ENCODE data around the gene MMP20.

Gene MMP20

GRCh38 chr11:102580185-102580951, 44.8 kb downstream of the MMP20 start:
- H2AFZ ChIP-seq (ENCODE audit: low read depth), result no peak overlapping the region
- TF ChIP-seq CTCF (conservative IDR thresholded peaks at IDR 0.05; ENCODE audit: low read depth, low read length), result no peak

GRCh38 chr11:102577723-102578122, 47.4 kb downstream of the MMP20 start:
- H3K27me3 ChIP-seq (ENCODE audit: insufficient read depth, low read depth), result no peaks in the 10 kb centered on the region
- no peaks in the 10 kb centered on the region for H4K20me1 ChIP-seq (ENCODE audit: insufficient read depth)
- H3K9ac ChIP-seq, result no peak overlapping the region
- no peaks in the 10 kb centered on the region for H3K36me3 ChIP-seq (ENCODE audit: insufficient read depth)
- H3K4me2 ChIP-seq, result no peak overlapping the region
- H3K79me2 ChIP-seq (ENCODE audit: insufficient read depth, low read depth), result no peaks in the 10 kb centered on the region
- TF ChIP-seq CTCF (conservative IDR thresholded peaks at IDR 0.05; ENCODE audit: low read depth, low read length), result no peak
- no peak overlapping the region for H2AFZ ChIP-seq (ENCODE audit: low read depth)
- H3K4me1 ChIP-seq (ENCODE audit: low read depth, poor library complexity, severe bottlenecking), result no peaks in the 10 kb centered on the region
- no peak overlapping the region for H3K27ac ChIP-seq
- H3K4me3 ChIP-seq (IDR thresholded peaks at IDR 0.05; ENCODE audit: insufficient read depth, low read depth, low read length), result no peak overlapping the region

More at GRCh38 chr11:102580185-102580951, 44.8 kb downstream of the MMP20 start:
- no peaks in the 10 kb centered on the region for H3K4me1 ChIP-seq (ENCODE audit: low read depth, poor library complexity, severe bottlenecking)
- H3K27me3 ChIP-seq (ENCODE audit: insufficient read depth, low read depth), result no peaks in the 10 kb centered on the region
- no peak overlapping the region for H3K4me3 ChIP-seq (IDR thresholded peaks at IDR 0.05; ENCODE audit: insufficient read depth, low read depth, low read length)
- no peak overlapping the region for H3K9ac ChIP-seq
- no peaks in the 10 kb centered on the region for H4K20me1 ChIP-seq (ENCODE audit: insufficient read depth)
- no peaks in the 10 kb centered on the region for H3K36me3 ChIP-seq (ENCODE audit: insufficient read depth)
- no peak overlapping the region for H3K4me2 ChIP-seq
- no peak overlapping the region for H3K27ac ChIP-seq
- no peaks in the 10 kb centered on the region for H3K79me2 ChIP-seq (ENCODE audit: insufficient read depth, low read depth)

GRCh38 chr11:102577182-102577581, 48.0 kb downstream of the MMP20 start:
- Histone ChIP-seq H4K20me1 (ENCODE audit: insufficient read depth) (no peaks in the 10 kb centered on the region), H3K4me3 (IDR thresholded peaks at IDR 0.05; ENCODE audit: insufficient read depth, low read depth, low read length) (no peak overlapping the region), H3K27ac (no peak overlapping the region), H3K36me3 (ENCODE audit: insufficient read depth) (no peaks in the 10 kb centered on the region), H3K4me1 (ENCODE audit: low read depth, poor library complexity, severe bottlenecking) (no peaks in the 10 kb centered on the region), H3K4me2 (no peak overlapping the region), H2AFZ (ENCODE audit: low read depth) (no peak overlapping the region), H3K79me2 (ENCODE audit: insufficient read depth, low read depth) (no peaks in the 10 kb centered on the region), H3K27me3 (ENCODE audit: insufficient read depth, low read depth) (no peaks in the 10 kb centered on the region), H3K9ac (no peak overlapping the region)
- no peak for TF ChIP-seq CTCF (conservative IDR thresholded peaks at IDR 0.05; ENCODE audit: low read depth, low read length)

- Histone ChIP-seq H3K9ac (no peak overlapping the region), H3K4me3 (IDR thresholded peaks at IDR 0.05; ENCODE audit: insufficient read depth, low read depth, low read length) (no peak overlapping the region), H3K4me2 (no peak overlapping the region), H3K36me3 (ENCODE audit: insufficient read depth) (no peaks in the 10 kb centered on the region), H2AFZ (ENCODE audit: low read depth) (no peak overlapping the region), H3K27me3 (ENCODE audit: insufficient read depth, low read depth) (no peaks in the 10 kb centered on the region), H3K27ac (no peak overlapping the region), H3K79me2 (ENCODE audit: insufficient read depth, low read depth) (no peaks in the 10 kb centered on the region), H4K20me1 (ENCODE audit: insufficient read depth) (no peaks in the 10 kb centered on the region), H3K4me1 (ENCODE audit: low read depth, poor library complexity, severe bottlenecking) (no peaks in the 10 kb centered on the region)
- TF ChIP-seq CTCF (conservative IDR thresholded peaks at IDR 0.05; ENCODE audit: low read depth, low read length), result no peak
These were observed 48.8 kb downstream of the MMP20 start for GRCh38 chr11:102576350-102576749.

Measured in KMS-11 (cell line).